HG03103 (cell line): ENCODE data around the gene ABCA10.
"Not testable (repeated sequence)": the region's sequence is repeated elsewhere in the genome, so short reads cannot be mapped to it uniquely, and the experiment has no call there.

Experiments
- ATAC-seq: cut with Tn5 transposase; IDR thresholded peaks from one replicate; pipeline ENCODE4 v1.9.1; 2021; ENCODE audit warnings: low read depth; ENCODE audit not compliant: unreplicated experiment

The ABCA10 gene

GRCh38 chr17:69168642-69169041 lies 60.0 kb downstream of the ABCA10 start:
- not testable (repeated sequence) for ATAC-seq

GRCh38 chr17:69166957-69167356 lies 61.7 kb downstream of the ABCA10 start:
- no peak for ATAC-seq

- no peak for ATAC-seq
Measured at GRCh38 chr17:69164206-69164605, 64.4 kb downstream of the ABCA10 start.

- no peak for ATAC-seq
Measured at GRCh38 chr17:69159418-69159817, 69.2 kb downstream of the ABCA10 start.

GRCh38 chr17:69154267-69154666 lies 74.4 kb downstream of the ABCA10 start:
- ATAC-seq: no peak

- no peak for ATAC-seq
Measured at GRCh38 chr17:69150333-69150732, 78.3 kb downstream of the ABCA10 start.

- ATAC-seq: no peak
Measured at GRCh38 chr17:69147460-69147859, 81.2 kb downstream of the ABCA10 start.

GRCh38 chr17:69144331-69145255 lies 84.0 kb downstream of the ABCA10 start:
- ATAC-seq: no peak

GRCh38 chr17:69143683-69144231 lies 84.9 kb downstream of the ABCA10 start:
- no peak for ATAC-seq

GRCh38 chr17:69143151-69143550 lies 85.5 kb downstream of the ABCA10 start:
- ATAC-seq: no peak

GRCh38 chr17:69142175-69142802 lies 86.3 kb downstream of the ABCA10 start:
- ATAC-seq: no peak

- ATAC-seq: no peak
Measured at GRCh38 chr17:69141431-69142174, 87.0 kb downstream of the ABCA10 start, which contains the start of gene ABCA6. ABCA6 (minus strand) TSS chr17:69141895; CDS start chr17:69140703, 1,192 bp downstream.

- ATAC-seq: no peak
Measured at GRCh38 chr17:69134112-69134511, 94.5 kb downstream of the ABCA10 start.

- ATAC-seq: no peak
Measured at GRCh38 chr17:69130627-69131296, 97.9 kb downstream of the ABCA10 start.

- ATAC-seq: no peak
Measured at GRCh38 chr17:69123626-69124025, 105.0 kb downstream of the ABCA10 start.

- no peak for ATAC-seq
Measured at GRCh38 chr17:69122065-69122464, 106.6 kb downstream of the ABCA10 start.

- ATAC-seq: peak; percentile 41
Measured at GRCh38 chr17:69117855-69118784, 110.5 kb downstream of the ABCA10 start.

- ATAC-seq: no peak
Measured at GRCh38 chr17:69111794-69112193, 116.8 kb downstream of the ABCA10 start.
